Erythroblast (primary cell): Measurements from ENCODE around the gene GET3.

Experiments
- GATA1 ChIP-seq: IDR thresholded peaks from 2 replicates; pipeline ENCODE4 v1.6.1; 2011; ENCODE audit warnings: low read depth, mild to moderate bottlenecking, control low read depth, low read length, moderate library complexity
- POLR2A ChIP-seq: IDR thresholded peaks from 2 replicates; pipeline ENCODE4 v1.6.1; 2011; ENCODE audit warnings: mild to moderate bottlenecking, low read length

- TF ChIP-seq POLR2A = no peak
- no peak for TF ChIP-seq GATA1
Observed at GRCh38 chr19:12731337-12731736, 6.0 kb upstream of the GET3 start.
